GM12872 (cell line): ENCODE results near the gene NFX1.

ENCODE experiments used
- CTCF ChIP-seq: IDR thresholded peaks from 3 replicates; pipeline ENCODE4 v1.5.1; 2011; ENCODE audit warnings: low read depth, mild to moderate bottlenecking, low read length, moderate library complexity; ENCODE audit not compliant: insufficient read depth

NFX1 gene

DNA sequence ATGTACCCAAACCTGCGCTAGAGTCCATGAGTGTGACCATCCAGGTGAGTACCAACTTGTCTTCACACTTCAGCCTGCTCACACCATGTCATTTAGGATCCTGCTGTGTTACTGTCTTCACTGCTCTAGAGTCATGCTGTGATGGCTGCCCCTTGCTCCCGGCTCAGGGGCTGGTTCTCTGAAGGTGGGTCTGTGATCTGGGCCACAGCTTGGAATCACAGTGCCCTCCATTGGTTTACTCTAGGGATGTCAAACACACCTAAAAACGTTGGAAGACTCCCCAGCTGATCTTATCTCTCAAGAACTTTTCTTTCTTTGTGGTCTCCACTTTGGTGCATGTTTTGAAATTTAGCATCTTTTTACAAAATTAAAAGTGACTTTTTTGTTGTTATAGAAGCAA lies 53.8 kb downstream of the NFX1 start:
- no peak for TF ChIP-seq CTCF

GRCh38 chr9:33346564-33346963 lies 56.2 kb downstream of the NFX1 start:
- no peak for TF ChIP-seq CTCF

DNA sequence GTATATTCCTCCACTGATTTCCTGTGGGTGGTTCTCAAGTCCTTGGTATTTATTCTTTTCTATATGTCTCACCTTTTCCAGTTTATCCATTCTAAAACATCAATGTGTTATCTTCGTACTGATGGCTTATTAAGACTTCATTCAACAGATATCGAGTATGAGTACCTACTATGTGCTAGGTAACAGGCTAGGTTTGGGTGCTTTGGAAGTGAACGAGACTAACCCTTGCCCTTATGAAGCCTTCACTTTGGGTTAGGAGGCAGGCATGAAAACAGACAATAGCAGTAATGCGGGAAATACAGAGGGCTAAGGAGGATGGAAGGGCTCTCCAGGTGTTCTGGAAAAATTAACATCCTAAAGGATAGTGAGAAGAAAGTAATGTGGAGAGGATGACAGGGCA lies 58.7 kb downstream of the NFX1 start:
- TF ChIP-seq CTCF = no peak

- TF ChIP-seq CTCF = no peak
Observed at GRCh38 chr9:33349743-33350142, 59.4 kb downstream of the NFX1 start.

- no peak for TF ChIP-seq CTCF
Observed at GRCh38 chr9:33350310-33350709, 60.0 kb downstream of the NFX1 start.

- no peak for TF ChIP-seq CTCF
Observed at GRCh38 chr9:33351547-33351946, 61.2 kb downstream of the NFX1 start.

- no peak for TF ChIP-seq CTCF
Observed at GRCh38 chr9:33354651-33355211, 64.4 kb downstream of the NFX1 start.
